ENCODE measurements around the gene C22orf15. TPM values are rescaled to one million over a fixed set of nuclear protein-coding genes. Genes with fewer than 3 reads are reported as not detected.

The C22orf15 gene
- total and polyA plus RNA-seq, 2 donors = 1.3 to 3.3 TPM

DNA sequence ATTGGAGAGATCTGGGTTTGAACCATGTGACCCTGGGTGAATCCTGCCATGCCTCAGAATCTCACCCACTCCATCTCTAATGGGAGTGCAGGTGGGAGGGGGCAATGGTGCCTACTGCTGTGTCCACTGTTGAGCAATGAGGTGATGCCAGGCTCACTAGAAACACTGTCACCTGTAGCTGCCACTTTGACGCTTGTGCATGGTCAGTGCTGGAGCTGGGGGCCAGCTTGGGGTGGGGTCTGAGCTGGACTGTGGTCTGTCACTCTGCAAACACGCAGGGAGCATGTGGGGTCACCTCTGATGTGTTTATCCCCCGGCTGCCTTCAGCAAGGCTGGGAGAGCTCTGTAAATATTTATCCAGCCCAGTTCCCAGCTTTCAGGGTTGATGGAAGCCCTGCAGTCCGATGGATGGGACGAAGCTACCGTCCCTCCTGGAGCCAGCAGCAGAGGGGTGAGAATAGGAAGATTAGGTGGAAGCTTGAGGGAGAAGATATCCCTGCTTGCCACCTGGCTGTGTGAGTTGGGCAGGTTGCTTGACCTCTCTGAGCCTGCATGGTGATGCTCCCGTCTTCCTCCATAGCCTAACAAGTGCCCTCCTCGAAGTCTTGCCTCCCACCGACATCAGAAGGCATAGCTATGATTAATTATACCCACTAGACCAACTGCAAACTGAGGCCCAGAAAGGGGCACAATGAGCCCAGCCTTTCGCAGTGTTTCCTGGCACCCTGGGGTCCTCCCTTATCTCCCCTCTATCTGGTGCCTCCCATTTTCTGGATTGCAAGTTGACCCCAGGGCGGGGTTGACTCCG, 11.5 kb downstream of the C22orf15 start:
- no peak for DNase-seq (ENCODE audit: low read depth in 6 of 9, low spot score in 9 of 9)
- WGBS = 96% methylated on average over 12 of the region's 12 CpGs
- no peak overlapping the region for H3K4me3 ChIP-seq (ENCODE audit: low read length in 2 of 2)
- peaks cover 0 to 11% of the 10 kb centered on the region in 2 donors for H3K27me3 ChIP-seq (ENCODE audit: control insufficient read depth in 2 of 2, insufficient read depth in 1 of 2, low read length in 1 of 2)
- no peak overlapping the region for H3K27ac ChIP-seq (ENCODE audit: low read depth in 1 of 2, low read length in 1 of 2)
- peaks cover 13 to 66% of the 10 kb centered on the region in 2 donors for H3K4me1 ChIP-seq (ENCODE audit: control insufficient read depth in 2 of 2, insufficient read depth in 2 of 2, low read length in 2 of 2)
- no peaks in the 10 kb centered on the region for H3K36me3 ChIP-seq (ENCODE audit: control insufficient read depth in 2 of 2, insufficient read depth in 2 of 2, low read length in 1 of 2)
- peaks cover 0 to 2% of the 10 kb centered on the region in 2 donors for H3K9me3 ChIP-seq (ENCODE audit: control insufficient read depth in 2 of 2, insufficient read depth in 1 of 2, low read length in 1 of 2)

DNA sequence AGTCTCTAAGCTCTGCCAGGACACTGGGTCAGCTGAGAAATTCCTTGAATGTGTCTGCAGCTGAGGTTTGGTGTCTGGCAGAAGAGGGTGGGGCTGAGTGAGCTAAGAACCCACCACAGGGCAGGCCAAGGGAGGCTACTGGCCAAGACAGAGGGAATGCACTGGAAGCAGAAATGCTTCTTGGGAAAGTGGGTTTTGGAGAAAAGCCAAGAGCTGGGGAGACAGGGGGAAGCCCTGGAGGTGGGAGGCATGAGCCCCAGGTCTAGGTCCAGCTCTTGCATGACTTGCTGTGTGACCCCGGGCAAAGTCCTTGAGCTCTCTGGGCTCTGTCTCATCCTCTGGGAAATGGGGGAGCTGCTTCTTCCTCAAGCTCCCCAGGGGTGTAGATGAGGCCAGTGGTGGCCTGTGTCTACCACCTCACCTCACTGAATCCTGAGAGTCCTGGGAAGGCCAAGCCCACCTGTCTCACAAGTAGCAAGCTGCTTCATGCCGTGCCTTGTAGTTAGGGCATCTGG, 12.2 kb downstream of the C22orf15 start:
- H3K4me1 ChIP-seq (ENCODE audit: control insufficient read depth in 2 of 2, insufficient read depth in 2 of 2, low read length in 2 of 2) = peaks cover 13 to 59% of the 10 kb centered on the region in 2 donors
- H3K4me3 ChIP-seq (ENCODE audit: low read length in 2 of 2) = no peak overlapping the region
- 98% methylated on average over 2 of the region's 2 CpGs for WGBS
- DNase-seq (ENCODE audit: low read depth in 6 of 9, low spot score in 9 of 9) = no peak
- no peaks in the 10 kb centered on the region for H3K36me3 ChIP-seq (ENCODE audit: control insufficient read depth in 2 of 2, insufficient read depth in 2 of 2, low read length in 1 of 2)
- no peaks in the 10 kb centered on the region for H3K9me3 ChIP-seq (ENCODE audit: control insufficient read depth in 2 of 2, insufficient read depth in 1 of 2, low read length in 1 of 2)
- H3K27me3 ChIP-seq (ENCODE audit: control insufficient read depth in 2 of 2, insufficient read depth in 1 of 2, low read length in 1 of 2) = peaks cover 0 to 11% of the 10 kb centered on the region in 2 donors
- no peak overlapping the region for H3K27ac ChIP-seq (ENCODE audit: low read depth in 1 of 2, low read length in 1 of 2)

DNA sequence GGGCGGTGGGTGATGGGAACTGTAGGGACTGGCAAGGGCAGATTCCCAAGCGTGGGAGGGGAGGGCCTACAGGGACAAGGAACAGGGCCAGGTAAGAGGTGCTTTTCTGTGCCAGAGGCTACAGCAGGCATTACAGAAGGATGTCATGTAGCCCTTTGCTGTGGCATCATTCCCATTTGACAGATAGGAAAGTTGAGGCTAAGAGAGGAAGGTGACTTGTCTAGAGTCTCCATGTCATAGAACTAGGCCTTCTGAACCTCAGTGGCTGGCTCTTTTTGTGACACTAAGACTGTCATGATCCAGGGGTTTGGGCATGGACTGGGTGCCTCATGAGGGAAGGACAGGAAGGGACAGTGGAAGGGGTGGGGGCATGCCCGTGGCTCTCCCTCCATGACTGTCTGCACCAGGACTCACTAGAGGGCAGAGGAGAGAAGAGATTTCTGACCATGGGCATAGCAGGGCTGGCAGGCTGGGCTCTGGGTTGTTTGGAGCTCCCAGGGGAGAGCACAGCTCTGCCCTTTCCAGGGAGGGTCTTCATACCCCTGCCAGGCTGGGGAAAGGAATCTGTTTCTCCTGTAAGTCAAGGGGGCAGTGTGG, 13.1 kb downstream of the C22orf15 start:
- no peak for DNase-seq (ENCODE audit: low read depth in 6 of 9, low spot score in 9 of 9)
- no peaks in the 10 kb centered on the region for H3K36me3 ChIP-seq (ENCODE audit: control insufficient read depth in 2 of 2, insufficient read depth in 2 of 2, low read length in 1 of 2)
- no peak overlapping the region for H3K27ac ChIP-seq (ENCODE audit: low read depth in 1 of 2, low read length in 1 of 2)
- WGBS = 88% methylated on average over 3 of the region's 3 CpGs
- H3K9me3 ChIP-seq (ENCODE audit: control insufficient read depth in 2 of 2, insufficient read depth in 1 of 2, low read length in 1 of 2) = no peaks in the 10 kb centered on the region
- peaks cover 11 to 54% of the 10 kb centered on the region in 2 donors for H3K4me1 ChIP-seq (ENCODE audit: control insufficient read depth in 2 of 2, insufficient read depth in 2 of 2, low read length in 2 of 2)
- H3K4me3 ChIP-seq (ENCODE audit: low read length in 2 of 2) = no peak overlapping the region
- H3K27me3 ChIP-seq (ENCODE audit: control insufficient read depth in 2 of 2, insufficient read depth in 1 of 2, low read length in 1 of 2) = peaks cover 0 to 11% of the 10 kb centered on the region in 2 donors

DNA sequence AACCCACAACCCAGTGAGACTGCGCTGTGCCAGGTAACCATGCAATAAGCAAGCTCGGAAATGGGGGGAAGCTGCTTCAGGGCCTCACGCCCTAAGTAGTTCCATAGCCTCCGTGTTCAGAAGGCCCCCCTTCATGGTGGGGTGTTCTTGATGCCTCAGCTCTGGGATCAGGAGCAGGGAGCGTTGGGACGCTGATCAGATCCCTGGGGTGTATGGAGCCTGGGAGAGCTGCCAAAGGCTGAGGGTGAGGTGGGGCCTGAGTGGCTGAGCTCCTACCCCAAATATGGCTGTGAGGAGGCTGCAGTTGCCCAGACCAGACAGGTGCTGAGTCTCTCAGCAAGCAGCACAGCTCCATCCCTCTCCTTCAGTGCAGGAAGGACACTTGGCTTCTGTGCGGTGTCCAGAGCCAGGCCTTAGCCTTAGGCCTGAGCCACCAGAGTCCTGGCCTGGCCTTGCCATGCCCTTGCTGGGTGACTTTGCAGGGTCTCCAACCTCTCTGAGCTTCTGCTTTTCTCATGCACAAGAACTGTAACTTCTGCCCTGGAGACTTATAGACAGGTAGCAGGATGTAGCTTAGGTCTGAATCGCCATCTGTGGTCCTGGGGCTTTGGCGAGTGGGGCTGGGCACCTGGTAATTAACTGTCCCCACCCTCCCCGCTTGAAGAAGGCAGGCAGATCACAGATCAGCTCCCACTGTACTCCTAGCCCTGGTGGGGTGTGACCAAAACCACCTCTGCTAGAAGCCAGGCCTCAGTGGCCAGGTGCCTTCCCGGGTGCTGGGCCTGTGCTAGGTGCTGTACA, 15.2 kb downstream of the C22orf15 start:
- WGBS = 96% methylated on average over 11 of the region's 11 CpGs
- no peak overlapping the region for H3K27ac ChIP-seq (ENCODE audit: low read depth in 1 of 2, low read length in 1 of 2)

DNA sequence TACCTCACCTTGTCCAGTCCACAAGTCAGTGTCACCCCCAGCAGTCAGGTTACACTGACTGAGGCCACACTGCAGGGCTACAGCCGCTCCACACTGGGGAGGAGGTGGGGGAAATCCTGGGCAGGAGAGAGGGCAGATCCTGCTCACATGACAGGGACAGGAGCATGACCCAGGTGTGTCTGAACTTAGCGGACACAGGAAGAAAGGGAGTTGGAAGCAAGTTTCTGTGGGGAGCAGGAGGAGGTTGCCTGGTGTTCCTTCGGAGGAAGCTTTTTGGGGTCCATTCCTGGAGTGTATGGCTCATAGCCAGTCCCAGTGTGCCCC, 15.7 kb downstream of the C22orf15 start:
- no peaks in the 10 kb centered on the region for H3K36me3 ChIP-seq (ENCODE audit: control insufficient read depth in 2 of 2, insufficient read depth in 2 of 2, low read length in 1 of 2)
- no peak overlapping the region for H3K27ac ChIP-seq (ENCODE audit: low read depth in 1 of 2, low read length in 1 of 2)
- no peak overlapping the region for H3K4me3 ChIP-seq (ENCODE audit: low read length in 2 of 2)
- WGBS = 98% methylated on average over 3 of the region's 3 CpGs
- peaks cover 0 to 2% of the 10 kb centered on the region in 2 donors for H3K27me3 ChIP-seq (ENCODE audit: control insufficient read depth in 2 of 2, insufficient read depth in 1 of 2, low read length in 1 of 2)
- no peak for DNase-seq (ENCODE audit: low read depth in 6 of 9, low spot score in 9 of 9)
- peaks cover 7 to 59% of the 10 kb centered on the region in 2 donors for H3K4me1 ChIP-seq (ENCODE audit: control insufficient read depth in 2 of 2, insufficient read depth in 2 of 2, low read length in 2 of 2)
- H3K9me3 ChIP-seq (ENCODE audit: control insufficient read depth in 2 of 2, insufficient read depth in 1 of 2, low read length in 1 of 2) = no peaks in the 10 kb centered on the region

More for the DNA sequence above, 15.2 kb downstream of the C22orf15 start:
- no peak for DNase-seq (ENCODE audit: low read depth in 6 of 9, low spot score in 9 of 9)
- Histone ChIP-seq H3K27me3 (ENCODE audit: control insufficient read depth in 2 of 2, insufficient read depth in 1 of 2, low read length in 1 of 2) (peaks cover 0 to 7% of the 10 kb centered on the region in 2 donors), H3K4me3 (ENCODE audit: low read length in 2 of 2) (no peak overlapping the region), H3K36me3 (ENCODE audit: control insufficient read depth in 2 of 2, insufficient read depth in 2 of 2, low read length in 1 of 2) (no peaks in the 10 kb centered on the region), H3K9me3 (ENCODE audit: control insufficient read depth in 2 of 2, insufficient read depth in 1 of 2, low read length in 1 of 2) (no peaks in the 10 kb centered on the region), H3K4me1 (ENCODE audit: control insufficient read depth in 2 of 2, insufficient read depth in 2 of 2, low read length in 2 of 2) (peaks cover 8 to 59% of the 10 kb centered on the region in 2 donors)

DNA sequence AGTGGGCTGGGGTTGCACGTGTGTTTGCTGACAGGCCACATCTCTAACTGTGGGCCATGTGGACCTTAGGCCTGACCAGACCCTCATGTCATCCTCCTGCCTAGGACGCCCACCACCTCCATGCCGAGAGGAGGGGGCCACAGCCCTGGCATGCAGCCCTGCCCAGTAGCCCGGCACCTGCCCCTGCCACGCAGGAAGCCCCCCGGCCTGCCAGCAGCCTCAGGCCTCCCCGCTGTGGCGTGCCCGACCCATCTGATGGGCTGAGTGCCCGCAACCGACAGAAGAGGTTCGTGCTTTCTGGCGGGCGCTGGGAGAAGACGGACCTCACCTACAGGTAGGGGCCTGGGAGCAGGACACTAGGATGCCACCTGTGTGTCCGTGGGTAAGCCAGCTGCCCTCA, 16.3 kb downstream of the C22orf15 start:
- H3K27ac ChIP-seq (ENCODE audit: low read depth in 1 of 2, low read length in 1 of 2) = no peak overlapping the region
- H3K9me3 ChIP-seq (ENCODE audit: control insufficient read depth in 2 of 2, insufficient read depth in 1 of 2, low read length in 1 of 2) = no peaks in the 10 kb centered on the region
- DNase-seq (ENCODE audit: low read depth in 6 of 9, low spot score in 9 of 9) = no peak
- H3K4me1 ChIP-seq (ENCODE audit: control insufficient read depth in 2 of 2, insufficient read depth in 2 of 2, low read length in 2 of 2) = peaks cover 13 to 60% of the 10 kb centered on the region in 2 donors
- WGBS = 98% methylated on average over 16 of the region's 16 CpGs
- H3K36me3 ChIP-seq (ENCODE audit: control insufficient read depth in 2 of 2, insufficient read depth in 2 of 2, low read length in 1 of 2) = no peaks in the 10 kb centered on the region
- no peaks in the 10 kb centered on the region for H3K27me3 ChIP-seq (ENCODE audit: control insufficient read depth in 2 of 2, insufficient read depth in 1 of 2, low read length in 1 of 2)
- no peak overlapping the region for H3K4me3 ChIP-seq (ENCODE audit: low read length in 2 of 2)

DNA sequence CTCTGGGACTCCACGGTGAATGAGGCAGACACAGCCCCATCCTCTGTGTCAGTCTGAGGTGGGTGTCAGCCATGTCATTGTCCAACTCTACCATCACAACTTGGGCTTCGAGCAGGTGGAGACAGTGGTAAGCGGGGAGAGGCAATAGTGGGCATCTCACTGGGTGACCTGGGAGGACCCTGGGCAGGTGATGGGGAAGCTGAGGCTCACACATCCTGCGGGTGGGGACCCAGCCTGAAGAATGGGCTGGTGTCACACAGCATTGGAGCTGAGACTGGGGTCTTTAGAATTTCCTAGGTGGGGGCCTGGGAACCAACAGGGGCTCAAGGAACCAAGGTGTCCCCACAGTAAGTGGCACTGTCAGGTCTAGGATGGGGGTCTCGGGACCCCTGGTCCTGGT, 16.9 kb downstream of the C22orf15 start:
- no peaks in the 10 kb centered on the region for H3K36me3 ChIP-seq (ENCODE audit: control insufficient read depth in 2 of 2, insufficient read depth in 2 of 2, low read length in 1 of 2)
- H3K4me1 ChIP-seq (ENCODE audit: control insufficient read depth in 2 of 2, insufficient read depth in 2 of 2, low read length in 2 of 2) = peaks cover 16 to 61% of the 10 kb centered on the region in 2 donors
- no peak overlapping the region for H3K27ac ChIP-seq (ENCODE audit: low read depth in 1 of 2, low read length in 1 of 2)
- H3K27me3 ChIP-seq (ENCODE audit: control insufficient read depth in 2 of 2, insufficient read depth in 1 of 2, low read length in 1 of 2) = no peaks in the 10 kb centered on the region
- no peaks in the 10 kb centered on the region for H3K9me3 ChIP-seq (ENCODE audit: control insufficient read depth in 2 of 2, insufficient read depth in 1 of 2, low read length in 1 of 2)
- H3K4me3 ChIP-seq (ENCODE audit: low read length in 2 of 2) = no peak overlapping the region
- over 99% methylated on average over 5 of the region's 5 CpGs for WGBS
- no peak for DNase-seq (ENCODE audit: low read depth in 6 of 9, low spot score in 9 of 9)

DNA sequence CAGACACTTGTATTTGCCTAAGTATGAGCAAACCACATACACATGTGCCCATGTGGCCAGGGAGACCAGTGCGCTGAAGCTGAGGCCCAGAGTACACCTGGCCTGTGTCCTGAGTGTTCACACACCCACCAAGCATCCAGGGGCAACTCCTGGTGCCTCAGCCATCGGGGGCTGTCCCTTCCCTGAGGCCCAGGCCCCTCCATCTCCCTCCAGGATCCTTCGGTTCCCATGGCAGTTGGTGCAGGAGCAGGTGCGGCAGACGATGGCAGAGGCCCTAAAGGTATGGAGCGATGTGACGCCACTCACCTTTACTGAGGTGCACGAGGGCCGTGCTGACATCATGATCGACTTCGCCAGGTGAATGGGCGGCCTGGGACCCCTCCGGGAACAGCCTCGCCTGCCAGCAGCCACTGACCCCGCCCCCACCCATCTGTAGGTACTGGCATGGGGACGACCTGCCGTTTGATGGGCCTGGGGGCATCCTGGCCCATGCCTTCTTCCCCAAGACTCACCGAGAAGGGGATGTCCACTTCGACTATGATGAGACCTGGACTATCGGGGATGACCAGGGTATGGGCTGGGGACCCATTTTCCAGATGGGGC, 17.5 kb downstream of the C22orf15 start:
- Histone ChIP-seq H3K36me3 (ENCODE audit: control insufficient read depth in 2 of 2, insufficient read depth in 2 of 2, low read length in 1 of 2) (no peaks in the 10 kb centered on the region), H3K9me3 (ENCODE audit: control insufficient read depth in 2 of 2, insufficient read depth in 1 of 2, low read length in 1 of 2) (no peaks in the 10 kb centered on the region), H3K27ac (ENCODE audit: low read depth in 1 of 2, low read length in 1 of 2) (no peak overlapping the region), H3K4me1 (ENCODE audit: control insufficient read depth in 2 of 2, insufficient read depth in 2 of 2, low read length in 2 of 2) (peaks cover 16 to 59% of the 10 kb centered on the region in 2 donors), H3K4me3 (ENCODE audit: low read length in 2 of 2) (no peak overlapping the region), H3K27me3 (ENCODE audit: control insufficient read depth in 2 of 2, insufficient read depth in 1 of 2, low read length in 1 of 2) (no peaks in the 10 kb centered on the region)
- DNase-seq (ENCODE audit: low read depth in 6 of 9, low spot score in 9 of 9) = no peak
- 97% methylated on average over 20 of the region's 20 CpGs for WGBS

Data from thymus (tissue), 11 donors.